Transverse colon (tissue), 4 donors: ENCODE data around the gene MCCC1.

ENCODE experiments used
- EP300 ChIP-seq: sonication (generic); formaldehyde crosslinking; IDR thresholded peaks from one replicate; pipeline ENCODE4 v1.6.1; 2017; ENCODE audit warnings: antibody characterized with exemption, low read depth
- POLR2AphosphoS5 ChIP-seq, 3 donors: sonication (generic); formaldehyde crosslinking; IDR thresholded peaks; one replicate each; pipeline ENCODE4 v1.6.1; 2016; ENCODE audit warnings: antibody characterized with exemption in 3 of 3
- TF ChIP-seq, protein P1 (sequence below), 5 experiments: fragments of 200-600 bp in 3 of 5; fragments of 450-650 bp in 2 of 5; sonication (generic) in 3 of 5; IDR thresholded peaks; 1 replicate in 2 of 5; 2 replicates in 3 of 5; pipeline ENCODE4 v1.5.1; 2016 to 2017; ENCODE audit warnings: antibody characterized with exemption in 5 of 5, inconsistent platforms in 3 of 5, mild to moderate bottlenecking in 2 of 5, moderate library complexity in 1 of 5

DNA sequence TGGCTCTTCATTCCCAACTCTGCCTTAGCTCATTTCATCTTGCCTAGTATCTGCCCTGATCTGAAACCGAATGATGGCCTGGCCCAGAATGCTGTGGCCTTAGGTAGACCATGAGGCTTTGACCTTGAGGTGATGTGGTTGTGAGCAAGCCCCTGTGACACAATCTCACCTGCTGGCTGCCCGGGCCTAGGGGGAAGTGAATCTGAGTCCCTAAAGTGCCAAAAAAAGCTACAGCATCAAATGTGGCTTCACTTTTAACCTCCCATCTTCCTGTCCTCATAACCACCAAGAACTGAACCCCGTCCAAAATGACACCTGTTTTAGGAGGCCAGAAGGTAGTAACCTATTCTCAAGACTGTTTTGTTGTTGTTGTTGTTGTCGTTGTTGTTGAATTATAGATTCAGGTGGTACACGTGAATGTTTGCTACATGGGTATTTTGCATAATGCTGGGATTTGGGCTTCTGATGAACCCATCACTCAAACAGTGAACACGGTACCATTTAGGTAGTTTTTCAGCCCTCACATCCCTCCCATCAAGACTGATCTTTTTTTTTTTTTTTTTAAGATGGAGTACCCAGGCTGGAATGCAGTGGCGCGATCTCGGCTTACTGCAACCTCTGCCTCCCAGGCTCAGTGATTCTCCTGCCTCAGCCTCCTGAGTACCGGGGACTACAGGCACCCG is 54.6 kb downstream of the MCCC1 start:
- TF ChIP-seq, protein P1, sequence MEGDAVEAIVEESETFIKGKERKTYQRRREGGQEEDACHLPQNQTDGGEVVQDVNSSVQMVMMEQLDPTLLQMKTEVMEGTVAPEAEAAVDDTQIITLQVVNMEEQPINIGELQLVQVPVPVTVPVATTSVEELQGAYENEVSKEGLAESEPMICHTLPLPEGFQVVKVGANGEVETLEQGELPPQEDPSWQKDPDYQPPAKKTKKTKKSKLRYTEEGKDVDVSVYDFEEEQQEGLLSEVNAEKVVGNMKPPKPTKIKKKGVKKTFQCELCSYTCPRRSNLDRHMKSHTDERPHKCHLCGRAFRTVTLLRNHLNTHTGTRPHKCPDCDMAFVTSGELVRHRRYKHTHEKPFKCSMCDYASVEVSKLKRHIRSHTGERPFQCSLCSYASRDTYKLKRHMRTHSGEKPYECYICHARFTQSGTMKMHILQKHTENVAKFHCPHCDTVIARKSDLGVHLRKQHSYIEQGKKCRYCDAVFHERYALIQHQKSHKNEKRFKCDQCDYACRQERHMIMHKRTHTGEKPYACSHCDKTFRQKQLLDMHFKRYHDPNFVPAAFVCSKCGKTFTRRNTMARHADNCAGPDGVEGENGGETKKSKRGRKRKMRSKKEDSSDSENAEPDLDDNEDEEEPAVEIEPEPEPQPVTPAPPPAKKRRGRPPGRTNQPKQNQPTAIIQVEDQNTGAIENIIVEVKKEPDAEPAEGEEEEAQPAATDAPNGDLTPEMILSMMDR (IDR thresholded peaks at IDR 0.05) = no peak
- TF ChIP-seq EP300 = no peak
- TF ChIP-seq POLR2AphosphoS5 (IDR thresholded peaks at IDR 0.05) = no peak
